Liver (tissue), 9 donors: ENCODE data around the gene ABCB6. TPM values are rescaled to one million over a fixed set of nuclear protein-coding genes. Genes with fewer than 3 reads are reported as not detected.
A peak's percentile ranks its signal among the peaks of the same experiment; 100 is the strongest.

Source experiments
- DNase-seq: peaks from one replicate; pipeline ENCODE4 v3.0.0-alpha.2; 2017; ENCODE audit warnings: low spot score
- H3K27ac ChIP-seq, 2 donors: one replicate each; pipeline ENCODE4 v1.7.0; 2013; ENCODE audit warnings: inconsistent platforms in 2 of 2, low read length in 2 of 2, control low read depth in 1 of 2, low read depth in 1 of 2, mild to moderate bottlenecking in 1 of 2
- H3K27me3 ChIP-seq, 4 donors: one replicate each; pipeline versions ENCODE4 v1.6.1 to v1.7.0; 2013; ENCODE audit warnings: low read length in 3 of 4, inconsistent platforms in 1 of 4, mild to moderate bottlenecking in 1 of 4, moderate library complexity in 1 of 4; ENCODE audit not compliant: control insufficient read depth in 4 of 4, insufficient read depth in 4 of 4
- H3K36me3 ChIP-seq, 4 donors: one replicate each; pipeline versions ENCODE4 v1.6.1 to v1.7.0; 2013; ENCODE audit warnings: low read length in 3 of 4, mild to moderate bottlenecking in 3 of 4, low read depth in 1 of 4, moderate library complexity in 1 of 4; ENCODE audit not compliant: control insufficient read depth in 4 of 4, insufficient read depth in 3 of 4
- H3K4me1 ChIP-seq, 4 donors: one replicate each; pipeline versions ENCODE4 v1.6.1 to v1.7.0; 2013; ENCODE audit warnings: low read length in 3 of 4, mild to moderate bottlenecking in 3 of 4, moderate library complexity in 1 of 4; ENCODE audit not compliant: control insufficient read depth in 4 of 4, insufficient read depth in 4 of 4
- H3K4me3 ChIP-seq, 3 donors: one replicate each; pipeline versions ENCODE4 v1.6.1 to v1.7.0; 2013; ENCODE audit warnings: low read length in 3 of 3, control low read depth in 1 of 3, low read depth in 1 of 3, mild to moderate bottlenecking in 1 of 3
- H3K9ac ChIP-seq, 2 donors: one replicate each; pipeline ENCODE4 v1.7.0; 2013; ENCODE audit warnings: low read length in 2 of 2, mild to moderate bottlenecking in 2 of 2, moderate library complexity in 2 of 2, control low read depth in 1 of 2, low read depth in 1 of 2
- H3K9me3 ChIP-seq, 4 donors: one replicate each; pipeline versions ENCODE4 v1.6.1 to v1.7.0; 2013; ENCODE audit warnings: low read length in 3 of 4; ENCODE audit not compliant: control insufficient read depth in 4 of 4
- FOXA1 ChIP-seq: IDR thresholded peaks from 2 replicates; pipeline ENCODE4 v1.6.1; 2016; ENCODE audit warnings: antibody characterized with exemption
- FOXA2 ChIP-seq: IDR thresholded peaks from 2 replicates; pipeline ENCODE4 v1.6.1; 2016; ENCODE audit warnings: antibody characterized with exemption
- GABPA ChIP-seq, 2 donors: IDR thresholded peaks in 1 of 2; conservative IDR thresholded peaks in 1 of 2; 2 replicates each; pipeline ENCODE4 v1.6.1; 2016; ENCODE audit warnings: antibody characterized with exemption in 2 of 2, mild to moderate bottlenecking in 1 of 2, moderate library complexity in 1 of 2
- HNF4A ChIP-seq, 2 donors: conservative IDR thresholded peaks; 2 replicates each; pipeline ENCODE4 v1.6.1; 2016; ENCODE audit warnings: antibody characterized with exemption in 2 of 2, mild to moderate bottlenecking in 2 of 2
- HNF4G ChIP-seq: IDR thresholded peaks from 2 replicates; pipeline ENCODE4 v1.6.1; 2016; ENCODE audit warnings: antibody characterized with exemption
- JUND ChIP-seq, 2 donors: IDR thresholded peaks; 2 replicates each; pipeline ENCODE4 v1.6.1; 2016; ENCODE audit warnings: antibody characterized with exemption in 2 of 2
- MAX ChIP-seq: IDR thresholded peaks from 2 replicates; pipeline ENCODE4 v1.6.1; 2016; ENCODE audit warnings: antibody characterized with exemption
- RAD21 ChIP-seq, 2 donors: IDR thresholded peaks; 2 replicates each; pipeline ENCODE4 v1.6.1; 2016; ENCODE audit warnings: antibody characterized with exemption in 2 of 2, mild to moderate bottlenecking in 2 of 2
- REST ChIP-seq: IDR thresholded peaks from 2 replicates; pipeline ENCODE4 v1.6.1; 2016; ENCODE audit warnings: antibody characterized with exemption, mild to moderate bottlenecking
- RXRA ChIP-seq, 2 donors: IDR thresholded peaks; 2 replicates each; pipeline ENCODE4 v1.6.1; 2017 to 2018; ENCODE audit warnings: antibody characterized with exemption in 2 of 2, mild to moderate bottlenecking in 1 of 2
- SP1 ChIP-seq: IDR thresholded peaks from 2 replicates; pipeline ENCODE4 v1.6.1; 2018; ENCODE audit warnings: antibody characterized with exemption, mild to moderate bottlenecking
- TAF1 ChIP-seq: conservative IDR thresholded peaks from 2 replicates; pipeline ENCODE4 v1.6.1; 2016; ENCODE audit warnings: antibody characterized with exemption, mild to moderate bottlenecking
- YY1 ChIP-seq: IDR thresholded peaks from 2 replicates; pipeline ENCODE4 v1.6.1; 2016; ENCODE audit warnings: antibody characterized with exemption, mild to moderate bottlenecking
- WGBS: extraction: QIAGEN DNeasy Blood & Tissue Kit; methylation state at CpG from one replicate; pipeline ENCODE4 v1.1.7; 2013; 5-methylcytosine and 5-hydroxymethylcytosine counted together
- polyA plus RNA-seq, 2 donors: library from polyadenylated mRNA; stranded (reverse) in 1 of 2; unstranded in 1 of 2; fragments of 200-250 nt in 1 of 2; fragments of >200 nt in 1 of 2; fragmentation: Nextera tagmentation in 1 of 2; extraction: Ambion mirVana in 1 of 2; gene quantifications; one replicate each; pipeline versions ENCODE4 v1.2.1 to v1.2.3, GENCODE V29; 2013 to 2015
- total RNA-seq, 2 donors: library from RNA; depleted of rRNA; stranded (reverse); fragments of >200 nt; gene quantifications; one replicate each; pipeline ENCODE4 v1.2.3, GENCODE V29; 2014
- TF ChIP-seq, protein P1 (sequence below): fragments of 150-350 bp; IDR thresholded peaks from 2 replicates; pipeline ENCODE4 v1.5.1; 2017; ENCODE audit warnings: improper control_type of control experiment, low read depth, low read length; ENCODE audit not compliant: missing input control
- TF ChIP-seq, protein P2 (sequence below): IDR thresholded peaks from 2 replicates; pipeline ENCODE4 v1.6.1; 2016; ENCODE audit warnings: antibody characterized with exemption
- TF ChIP-seq, protein P3 (sequence below): IDR thresholded peaks from 2 replicates; pipeline ENCODE4 v1.6.1; 2016; ENCODE audit warnings: antibody characterized with exemption
- donor health status: healthy.
- donor health status: healthy.
- donor health status: healthy.
- donor health status: healthy.
- donor health status: healthy.

The ABCB6 gene
- total and polyA plus RNA-seq, 4 donors: 19.0 to 96.1 (median 47.8) TPM

- TF ChIP-seq FOXA1 (no peak), FOXA2 (no peak), RAD21 (IDR thresholded peaks at IDR 0.05) (no peak), HNF4G (no peak), JUND (IDR thresholded peaks at IDR 0.05) (no peak), REST (no peak), SP1 (no peak)
- TF ChIP-seq, protein P1, sequence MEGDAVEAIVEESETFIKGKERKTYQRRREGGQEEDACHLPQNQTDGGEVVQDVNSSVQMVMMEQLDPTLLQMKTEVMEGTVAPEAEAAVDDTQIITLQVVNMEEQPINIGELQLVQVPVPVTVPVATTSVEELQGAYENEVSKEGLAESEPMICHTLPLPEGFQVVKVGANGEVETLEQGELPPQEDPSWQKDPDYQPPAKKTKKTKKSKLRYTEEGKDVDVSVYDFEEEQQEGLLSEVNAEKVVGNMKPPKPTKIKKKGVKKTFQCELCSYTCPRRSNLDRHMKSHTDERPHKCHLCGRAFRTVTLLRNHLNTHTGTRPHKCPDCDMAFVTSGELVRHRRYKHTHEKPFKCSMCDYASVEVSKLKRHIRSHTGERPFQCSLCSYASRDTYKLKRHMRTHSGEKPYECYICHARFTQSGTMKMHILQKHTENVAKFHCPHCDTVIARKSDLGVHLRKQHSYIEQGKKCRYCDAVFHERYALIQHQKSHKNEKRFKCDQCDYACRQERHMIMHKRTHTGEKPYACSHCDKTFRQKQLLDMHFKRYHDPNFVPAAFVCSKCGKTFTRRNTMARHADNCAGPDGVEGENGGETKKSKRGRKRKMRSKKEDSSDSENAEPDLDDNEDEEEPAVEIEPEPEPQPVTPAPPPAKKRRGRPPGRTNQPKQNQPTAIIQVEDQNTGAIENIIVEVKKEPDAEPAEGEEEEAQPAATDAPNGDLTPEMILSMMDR: no peak
- TF ChIP-seq, protein P2, sequence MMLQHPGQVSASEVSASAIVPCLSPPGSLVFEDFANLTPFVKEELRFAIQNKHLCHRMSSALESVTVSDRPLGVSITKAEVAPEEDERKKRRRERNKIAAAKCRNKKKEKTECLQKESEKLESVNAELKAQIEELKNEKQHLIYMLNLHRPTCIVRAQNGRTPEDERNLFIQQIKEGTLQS: no peak
- Histone ChIP-seq H3K27me3 (no peaks in the 10 kb centered on the region), H3K4me3 (no peak overlapping the region), H3K9me3 (no peaks in the 10 kb centered on the region), H3K9ac (no peak overlapping the region), H3K36me3 (peaks cover 16 to 48% (median 38%) of the 10 kb centered on the region in 4 donors), H3K4me1 (peaks cover 0 to 9% (median 6%) of the 10 kb centered on the region in 4 donors), H3K27ac (no peak overlapping the region)
- DNase-seq: peak; percentile 20
- WGBS: 97% methylated on average over 2 of the region's 2 CpGs
These were observed 34.6 kb downstream of the ABCB6 start for GRCh38 chr2:219184121-219184520.

DNA sequence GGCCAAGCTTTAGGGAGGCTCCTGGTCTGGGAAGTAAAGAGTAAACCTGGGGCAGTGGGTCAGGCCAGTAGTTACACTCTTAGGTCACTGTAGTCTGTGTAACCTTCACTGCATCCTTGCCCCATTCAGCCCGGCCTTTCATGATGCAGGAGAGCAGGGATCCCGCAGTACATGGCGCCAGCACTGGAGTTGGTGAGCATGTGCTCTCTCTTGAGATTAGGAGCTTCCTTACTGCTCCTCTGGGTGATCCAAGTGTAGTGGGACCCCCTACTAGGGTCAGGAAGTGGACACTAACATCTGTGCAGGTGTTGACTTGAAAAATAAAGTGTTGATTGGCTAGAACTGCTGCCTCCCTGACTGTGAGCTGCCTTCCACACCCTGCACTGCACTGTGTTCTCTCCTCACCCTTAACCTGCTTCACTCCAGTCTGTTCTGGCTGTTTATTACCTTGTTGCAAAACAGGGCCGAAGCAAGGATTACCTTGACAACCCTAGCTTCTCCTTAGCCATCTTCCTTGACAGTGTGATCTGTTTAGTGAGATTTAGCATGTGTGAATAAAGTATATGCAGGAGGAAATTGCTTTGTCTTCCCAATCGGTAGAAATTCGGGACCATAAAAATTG lies 35.5 kb downstream of the ABCB6 start:
- H3K36me3 ChIP-seq: peaks cover 16 to 48% (median 38%) of the 10 kb centered on the region in 4 donors
- H3K4me3 ChIP-seq: no peak overlapping the region
- H3K27ac ChIP-seq: no peak overlapping the region
- H3K9ac ChIP-seq: no peak overlapping the region
- H3K27me3 ChIP-seq: no peaks in the 10 kb centered on the region
- peaks cover 0 to 15% (median 12%) of the 10 kb centered on the region in 4 donors for H3K4me1 ChIP-seq
- WGBS: 87% methylated on average over 6 of the region's 6 CpGs
- DNase-seq: peak; percentile 30
- H3K9me3 ChIP-seq: no peaks in the 10 kb centered on the region
- TF ChIP-seq MAX: no peak
- TF ChIP-seq HNF4A (conservative IDR thresholded peaks at IDR 0.05): no peak
- TF ChIP-seq RXRA (IDR thresholded peaks at IDR 0.05): no peak
- TF ChIP-seq, protein P1: no peak
- TF ChIP-seq YY1: no peak
- TF ChIP-seq REST: no peak
- no peak for TF ChIP-seq TAF1
- TF ChIP-seq, protein P2: no peak
- no peak for TF ChIP-seq JUND (IDR thresholded peaks at IDR 0.05)
- TF ChIP-seq, protein P3, sequence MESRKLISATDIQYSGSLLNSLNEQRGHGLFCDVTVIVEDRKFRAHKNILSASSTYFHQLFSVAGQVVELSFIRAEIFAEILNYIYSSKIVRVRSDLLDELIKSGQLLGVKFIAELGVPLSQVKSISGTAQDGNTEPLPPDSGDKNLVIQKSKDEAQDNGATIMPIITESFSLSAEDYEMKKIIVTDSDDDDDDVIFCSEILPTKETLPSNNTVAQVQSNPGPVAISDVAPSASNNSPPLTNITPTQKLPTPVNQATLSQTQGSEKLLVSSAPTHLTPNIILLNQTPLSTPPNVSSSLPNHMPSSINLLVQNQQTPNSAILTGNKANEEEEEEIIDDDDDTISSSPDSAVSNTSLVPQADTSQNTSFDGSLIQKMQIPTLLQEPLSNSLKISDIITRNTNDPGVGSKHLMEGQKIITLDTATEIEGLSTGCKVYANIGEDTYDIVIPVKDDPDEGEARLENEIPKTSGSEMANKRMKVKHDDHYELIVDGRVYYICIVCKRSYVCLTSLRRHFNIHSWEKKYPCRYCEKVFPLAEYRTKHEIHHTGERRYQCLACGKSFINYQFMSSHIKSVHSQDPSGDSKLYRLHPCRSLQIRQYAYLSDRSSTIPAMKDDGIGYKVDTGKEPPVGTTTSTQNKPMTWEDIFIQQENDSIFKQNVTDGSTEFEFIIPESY: no peak
- TF ChIP-seq HNF4G: no peak
- TF ChIP-seq RAD21 (IDR thresholded peaks at IDR 0.05): no peak
- TF ChIP-seq FOXA1: no peak
- TF ChIP-seq GABPA (IDR thresholded peaks at IDR 0.05 in 1 of 2, conservative IDR thresholded peaks at IDR 0.05 in 1 of 2): no peak
